RWPE2 (cell line): Measurements from ENCODE around the gene MRPL36.
A peak's percentile ranks its signal among the peaks of the same experiment; 100 is the strongest.

Experiments used
- ATAC-seq: fragments of 200-7000 bp; cut with Tn5 transposase; 3 replicates; pipeline ENCODE4 v1.9.1; 2021; ENCODE audit warnings: low read depth
- DNase-seq: peaks from one replicate; pipeline ENCODE4 v3.0.0-alpha.2; 2020; ENCODE audit warnings: low spot score
- H3K27ac ChIP-seq: fragments of 450-650 bp; 2 replicates; pipeline ENCODE4 v1.5.1; 2017; ENCODE audit warnings: mild to moderate bottlenecking; ENCODE audit not compliant: poor library complexity, severe bottlenecking
- H3K27me3 ChIP-seq: fragments of 250-450 bp; sonication (Bioruptor Pico); 2 replicates; pipeline ENCODE4 v1.5.1; 2021; ENCODE audit warnings: mild to moderate bottlenecking, moderate library complexity; ENCODE audit not compliant: insufficient read depth, poor library complexity, severe bottlenecking
- H3K36me3 ChIP-seq: fragments of 250-450 bp; sonication (Bioruptor Pico); 2 replicates; pipeline ENCODE4 v1.5.1; 2020; ENCODE audit warnings: low read depth, mild to moderate bottlenecking, moderate library complexity
- H3K4me1 ChIP-seq: fragments of 250-450 bp; sonication (Bioruptor Pico); 2 replicates; pipeline ENCODE4 v1.5.1; 2021; ENCODE audit warnings: mild to moderate bottlenecking, moderate library complexity; ENCODE audit not compliant: insufficient read depth, poor library complexity, severe bottlenecking
- H3K4me3 ChIP-seq: fragments of 250-450 bp; sonication (Bioruptor Pico); 2 replicates; pipeline ENCODE4 v1.5.1; 2021; ENCODE audit warnings: mild to moderate bottlenecking, moderate library complexity; ENCODE audit not compliant: severe bottlenecking
- H3K9me3 ChIP-seq: fragments of 250-450 bp; sonication (Bioruptor Pico); 2 replicates; pipeline ENCODE4 v1.5.1; 2021; ENCODE audit warnings: mild to moderate bottlenecking, moderate library complexity; ENCODE audit not compliant: severe bottlenecking
- TF ChIP-seq, protein P1 (sequence below): fragments of 450-650 bp; IDR thresholded peaks from one replicate; pipeline ENCODE4 v1.5.1; 2017; ENCODE audit warnings: mild to moderate bottlenecking, moderate library complexity; ENCODE audit not compliant: poor library complexity, severe bottlenecking

The MRPL36 gene

DNA sequence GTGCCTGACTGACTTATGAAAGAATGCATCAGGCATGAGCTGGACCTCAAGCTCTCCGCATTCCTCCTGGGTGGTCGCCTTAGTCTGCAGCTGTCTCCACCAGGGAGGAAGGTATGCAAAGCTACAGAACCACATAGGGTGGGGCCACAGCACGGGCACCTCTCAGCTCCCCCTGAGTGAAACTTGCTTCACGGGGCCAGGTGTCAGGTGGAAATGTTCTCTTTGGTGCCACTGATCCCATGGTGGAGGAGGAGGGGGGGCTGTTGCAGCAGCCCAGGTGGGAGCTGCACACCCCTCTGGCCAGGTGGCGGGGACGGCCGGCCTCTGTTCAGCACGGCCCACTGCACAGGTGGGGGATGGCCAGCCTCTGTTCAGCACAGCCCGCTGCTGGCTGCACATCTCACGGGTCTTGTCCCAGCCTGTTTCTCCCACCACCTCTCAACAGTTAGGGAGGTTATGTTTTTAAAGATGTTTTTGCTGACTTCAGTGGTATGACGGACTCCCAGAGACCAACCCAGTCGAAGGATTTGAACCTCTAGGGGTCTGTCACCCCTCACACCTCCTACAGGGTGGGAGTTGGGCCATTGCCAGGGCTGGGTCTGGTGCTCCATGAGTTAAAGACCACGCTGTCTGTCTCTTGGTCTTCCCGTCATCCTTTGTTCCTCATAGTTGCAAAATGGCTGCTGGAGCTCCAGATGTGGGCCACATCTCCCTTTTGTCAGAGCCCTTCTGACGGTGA lies 34.3 kb downstream of the MRPL36 start:
- Histone ChIP-seq H3K27me3 (peaks cover 19% of the 10 kb centered on the region), H3K4me3 (no peak overlapping the region), H3K36me3 (no peaks in the 10 kb centered on the region), H3K4me1 (no peaks in the 10 kb centered on the region), H3K9me3 (no peaks in the 10 kb centered on the region), H3K27ac (no peak overlapping the region)
- peak; percentile 51 for DNase-seq
- TF ChIP-seq, protein P1, sequence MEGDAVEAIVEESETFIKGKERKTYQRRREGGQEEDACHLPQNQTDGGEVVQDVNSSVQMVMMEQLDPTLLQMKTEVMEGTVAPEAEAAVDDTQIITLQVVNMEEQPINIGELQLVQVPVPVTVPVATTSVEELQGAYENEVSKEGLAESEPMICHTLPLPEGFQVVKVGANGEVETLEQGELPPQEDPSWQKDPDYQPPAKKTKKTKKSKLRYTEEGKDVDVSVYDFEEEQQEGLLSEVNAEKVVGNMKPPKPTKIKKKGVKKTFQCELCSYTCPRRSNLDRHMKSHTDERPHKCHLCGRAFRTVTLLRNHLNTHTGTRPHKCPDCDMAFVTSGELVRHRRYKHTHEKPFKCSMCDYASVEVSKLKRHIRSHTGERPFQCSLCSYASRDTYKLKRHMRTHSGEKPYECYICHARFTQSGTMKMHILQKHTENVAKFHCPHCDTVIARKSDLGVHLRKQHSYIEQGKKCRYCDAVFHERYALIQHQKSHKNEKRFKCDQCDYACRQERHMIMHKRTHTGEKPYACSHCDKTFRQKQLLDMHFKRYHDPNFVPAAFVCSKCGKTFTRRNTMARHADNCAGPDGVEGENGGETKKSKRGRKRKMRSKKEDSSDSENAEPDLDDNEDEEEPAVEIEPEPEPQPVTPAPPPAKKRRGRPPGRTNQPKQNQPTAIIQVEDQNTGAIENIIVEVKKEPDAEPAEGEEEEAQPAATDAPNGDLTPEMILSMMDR: no peak
- ATAC-seq: no peak

DNA sequence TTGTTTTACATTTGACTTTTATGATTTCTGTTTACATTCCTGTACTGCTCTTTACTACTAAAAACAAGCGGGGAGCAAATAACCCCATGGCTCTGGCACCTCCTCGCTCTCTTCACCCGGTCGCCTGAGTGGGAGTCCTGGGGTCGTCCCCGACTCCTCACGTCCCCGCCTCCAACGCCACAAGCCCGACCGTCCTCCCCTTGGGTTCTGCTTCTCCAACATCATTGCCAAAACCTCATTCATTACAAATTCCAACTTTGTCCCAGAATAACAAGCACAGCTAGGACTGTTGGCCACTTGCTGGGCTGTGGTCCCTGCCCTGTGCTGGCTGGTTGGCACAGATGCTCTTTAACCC lies 35.1 kb downstream of the MRPL36 start:
- Histone ChIP-seq H3K27me3 (peaks cover 19% of the 10 kb centered on the region), H3K9me3 (no peaks in the 10 kb centered on the region), H3K36me3 (no peaks in the 10 kb centered on the region), H3K4me3 (no peak overlapping the region), H3K4me1 (no peaks in the 10 kb centered on the region), H3K27ac (no peak overlapping the region)
- ATAC-seq: no peak
- TF ChIP-seq, protein P1: no peak
- peak; percentile 61 for DNase-seq

DNA sequence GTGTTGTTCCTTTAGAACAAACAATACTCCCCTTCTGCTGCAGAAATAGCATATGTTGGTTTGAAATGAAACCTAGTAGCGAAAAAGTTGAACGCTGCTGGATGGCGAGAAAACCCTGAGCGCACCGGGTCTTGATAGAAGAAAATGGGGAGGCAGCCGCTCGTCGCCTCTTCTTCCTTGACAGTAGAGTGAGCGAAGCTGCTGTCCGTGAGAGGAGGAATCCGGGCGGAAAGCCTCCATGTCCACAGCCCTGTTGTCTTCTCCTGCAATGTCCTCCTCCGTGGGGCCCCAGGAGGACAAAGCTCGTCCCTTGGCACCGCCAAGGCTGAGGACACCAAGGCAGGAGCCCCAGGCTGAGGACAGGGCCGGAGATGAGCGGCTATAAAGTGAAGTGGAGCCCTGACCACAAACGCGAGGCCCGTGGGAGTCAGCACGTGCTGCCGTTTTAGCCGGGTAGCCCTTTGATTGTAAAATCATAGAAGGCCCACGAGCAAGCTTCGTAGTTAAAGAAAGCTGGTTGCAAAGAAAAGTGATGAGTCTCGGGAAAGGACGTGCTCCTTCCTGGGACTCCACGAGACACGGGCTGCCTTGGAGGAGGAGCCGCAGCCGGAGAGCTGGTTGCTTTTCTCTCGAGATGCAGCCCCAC lies 35.6 kb downstream of the MRPL36 start:
- DNase-seq (peak; percentile 54), ATAC-seq (no peak)
- TF ChIP-seq, protein P1: peak; percentile 57
- H3K27me3 ChIP-seq: peaks cover 19% of the 10 kb centered on the region
- H3K9me3 ChIP-seq: no peaks in the 10 kb centered on the region
- no peaks in the 10 kb centered on the region for H3K4me1 ChIP-seq
- no peak overlapping the region for H3K4me3 ChIP-seq
- H3K36me3 ChIP-seq: no peaks in the 10 kb centered on the region
- H3K27ac ChIP-seq: no peak overlapping the region

DNA sequence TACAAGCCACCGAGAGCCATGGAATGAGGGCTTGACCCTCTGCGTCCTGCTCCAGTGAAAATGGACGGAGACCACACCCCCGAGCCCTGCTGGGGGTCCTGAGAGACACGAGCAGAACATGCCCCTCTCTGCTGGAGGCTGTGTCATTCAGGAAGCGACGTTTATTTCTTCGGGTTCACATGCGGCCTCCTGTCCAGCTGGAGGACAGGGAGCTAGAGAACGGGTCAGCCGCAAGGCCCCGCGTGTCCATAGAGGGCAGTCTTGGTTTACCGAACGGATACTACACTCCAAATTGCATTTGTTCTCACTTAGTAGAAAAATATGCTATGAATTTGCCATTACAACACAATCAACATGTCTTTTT lies 36.1 kb downstream of the MRPL36 start:
- TF ChIP-seq, protein P1: peak; percentile 84
- DNase-seq: peak; percentile 63
- peak; percentile 68; the same call in 2 of the 3 replicates for ATAC-seq

More for the DNA sequence above, 36.1 kb downstream of the MRPL36 start:
- H3K4me3 ChIP-seq: no peak overlapping the region
- H3K36me3 ChIP-seq: no peaks in the 10 kb centered on the region
- peaks cover 19% of the 10 kb centered on the region for H3K27me3 ChIP-seq
- no peak overlapping the region for H3K27ac ChIP-seq
- H3K4me1 ChIP-seq: no peaks in the 10 kb centered on the region
- peaks cover 2% of the 10 kb centered on the region for H3K9me3 ChIP-seq
